Gastroesophageal sphincter (tissue), 3 donors: ENCODE measurements around the gene CATSPERZ.

Experiments
- CTCF ChIP-seq, 4 experiments: fragments of 200-600 bp in 2 of 4; fragments of 450-650 bp in 2 of 4; sonication (generic) in 1 of 4; IDR thresholded peaks; one replicate each; pipeline ENCODE4 v1.5.1; 2017 to 2019; ENCODE audit warnings: antibody characterized with exemption in 4 of 4, mild to moderate bottlenecking in 2 of 4, moderate library complexity in 2 of 4
- EP300 ChIP-seq: sonication (generic); formaldehyde crosslinking; IDR thresholded peaks from one replicate; pipeline ENCODE4 v1.6.1; 2017; ENCODE audit warnings: antibody characterized with exemption, mild to moderate bottlenecking
- POLR2A ChIP-seq, 2 donors: fragments of 450-650 bp; IDR thresholded peaks; one replicate each; pipeline ENCODE4 v1.6.1; 2017; ENCODE audit warnings: antibody characterized with exemption in 2 of 2, mild to moderate bottlenecking in 2 of 2, moderate library complexity in 1 of 2
- POLR2AphosphoS5 ChIP-seq: sonication (generic); formaldehyde crosslinking; IDR thresholded peaks from one replicate; pipeline ENCODE4 v1.6.1; 2017; ENCODE audit warnings: antibody characterized with exemption

GRCh38 chr11:64341851-64342791 lies 42.0 kb downstream of the CATSPERZ start:
- peak; percentile 64 for TF ChIP-seq POLR2AphosphoS5
- peak in 3 of 4 experiments; percentile 70 to 76 (median 73) for TF ChIP-seq CTCF (IDR thresholded peaks at IDR 0.05)
- TF ChIP-seq EP300 = no peak
- peak in 1 of 2 donors; percentile 20 for TF ChIP-seq POLR2A (IDR thresholded peaks at IDR 0.05)
